Epithelial cell of proximal tubule (primary cell): ENCODE measurements around the gene HSD17B8. TPM values are rescaled to one million over a fixed set of nuclear protein-coding genes. Genes with fewer than 3 reads are reported as not detected.

Experiments
- DNase-seq: peaks from one replicate; pipeline ENCODE4 v3.0.0-alpha.2; 2011; ENCODE audit warnings: low read depth
- H3K4me3 ChIP-seq: 2 replicates; pipeline ENCODE4 v1.5.1; 2011; ENCODE audit warnings: low read depth, mild to moderate bottlenecking, low read length
- CTCF ChIP-seq: conservative IDR thresholded peaks from 2 replicates; pipeline ENCODE4 v1.5.1; 2012; ENCODE audit warnings: low read depth, mild to moderate bottlenecking, low read length
- total RNA-seq: library from RNA; depleted of rRNA; stranded (reverse); fragments of >200 nt; gene quantifications from 2 replicates; pipeline ENCODE4 v1.2.3, GENCODE V29; 2015

The HSD17B8 gene
- total RNA-seq, 1 donor from 2014 or later = 16.3 TPM

- no peak for TF ChIP-seq CTCF
- no peak for DNase-seq
- H3K4me3 ChIP-seq = peak overlapping the region; percentile 86
Measured at GRCh38 chr6:33198853-33199436, 5.5 kb upstream of the HSD17B8 start.

DNA sequence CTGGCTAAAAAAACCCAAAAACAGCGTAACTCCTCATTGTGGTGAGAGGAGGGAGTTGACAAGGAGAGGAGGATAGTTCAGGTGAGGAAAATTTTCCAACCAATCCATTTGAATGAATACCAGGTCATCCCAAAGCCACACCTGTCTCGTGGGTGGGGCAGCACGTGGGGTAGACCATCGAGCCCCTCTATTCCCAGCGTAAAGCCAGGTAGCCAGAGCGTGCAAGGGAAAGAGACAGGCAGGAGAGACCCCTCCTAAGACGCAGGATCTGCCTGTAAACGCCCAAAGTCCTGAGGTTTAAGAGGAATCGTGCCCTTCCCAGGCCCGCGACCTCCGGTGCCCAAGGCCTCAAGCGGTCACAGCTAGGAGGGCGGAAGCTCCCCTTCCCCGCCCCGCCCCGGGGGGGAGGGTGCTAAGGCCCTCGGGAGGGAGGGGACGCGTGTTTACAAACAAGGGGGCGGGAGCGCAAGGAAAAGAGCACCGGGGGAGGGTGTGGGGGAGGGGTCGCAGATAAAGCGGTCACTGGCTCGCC is 4.7 kb upstream of the HSD17B8 start:
- no peak for DNase-seq

GRCh38 chr6:33200219-33201146 is 4.0 kb upstream of the HSD17B8 start, which contains the start of the genes RXRB and SLC39A7:
RXRB (minus strand) TSS chr6:33200665; CDS start chr6:33200476, 189 bp downstream.
SLC39A7 (plus strand) TSS chr6:33200867; CDS start chr6:33201246, 379 bp downstream.
- no peak for TF ChIP-seq CTCF
- H3K4me3 ChIP-seq = peak within 1 kb of the TSS; percentile 86
- peak; percentile 91 for DNase-seq

More for the DNA sequence above, 4.7 kb upstream of the HSD17B8 start:
- TF ChIP-seq CTCF = no peak
- peak overlapping the region; percentile 86 for H3K4me3 ChIP-seq

GRCh38 chr6:33201147-33201545 is 3.3 kb upstream of the HSD17B8 start:
- no peak for DNase-seq
- peak overlapping the region; percentile 86 for H3K4me3 ChIP-seq
- TF ChIP-seq CTCF = peak; percentile 11

DNA sequence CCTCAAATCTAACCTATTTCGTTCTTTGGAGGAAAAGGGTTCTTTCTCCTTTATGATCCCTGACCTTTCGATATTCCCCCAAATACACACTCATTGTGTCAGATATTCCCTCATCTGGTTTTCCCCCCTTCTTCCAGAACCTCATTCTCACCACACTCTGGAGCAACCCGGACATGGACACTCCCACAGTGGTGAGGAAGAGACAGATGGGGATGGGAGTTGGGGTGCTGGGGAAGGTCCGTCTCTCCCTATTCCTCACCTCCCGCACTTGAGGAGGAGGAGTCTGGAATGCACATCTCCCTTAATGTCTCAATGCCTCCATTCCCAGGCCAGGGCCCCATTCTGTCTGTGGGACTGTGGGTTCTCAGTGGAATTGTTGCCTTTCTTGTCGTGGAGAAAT is 2.5 kb upstream of the HSD17B8 start:
- DNase-seq = no peak
- no peak for TF ChIP-seq CTCF
- H3K4me3 ChIP-seq = peak overlapping the region; percentile 86

DNA sequence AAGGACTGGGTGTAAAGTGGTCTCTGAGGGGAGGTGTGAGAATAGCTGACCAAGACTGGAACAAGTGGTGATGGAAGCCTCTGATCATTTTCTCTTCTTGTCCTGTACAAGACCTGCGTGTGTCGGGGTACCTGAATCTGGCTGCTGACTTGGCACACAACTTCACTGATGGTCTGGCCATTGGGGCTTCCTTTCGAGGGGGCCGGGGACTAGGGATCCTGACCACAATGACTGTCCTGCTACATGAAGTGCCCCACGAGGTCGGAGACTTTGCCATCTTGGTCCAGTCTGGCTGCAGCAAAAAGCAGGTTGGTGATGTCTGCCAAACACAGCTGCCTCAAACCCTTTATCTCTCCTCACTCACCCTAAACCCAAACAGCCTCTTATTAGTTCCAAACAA is 1.7 kb upstream of the HSD17B8 start:
- TF ChIP-seq CTCF = no peak
- no peak for DNase-seq
- H3K4me3 ChIP-seq = no peak overlapping the region
